ENCODE data around the gene TTLL12.

Gene TTLL12

DNA sequence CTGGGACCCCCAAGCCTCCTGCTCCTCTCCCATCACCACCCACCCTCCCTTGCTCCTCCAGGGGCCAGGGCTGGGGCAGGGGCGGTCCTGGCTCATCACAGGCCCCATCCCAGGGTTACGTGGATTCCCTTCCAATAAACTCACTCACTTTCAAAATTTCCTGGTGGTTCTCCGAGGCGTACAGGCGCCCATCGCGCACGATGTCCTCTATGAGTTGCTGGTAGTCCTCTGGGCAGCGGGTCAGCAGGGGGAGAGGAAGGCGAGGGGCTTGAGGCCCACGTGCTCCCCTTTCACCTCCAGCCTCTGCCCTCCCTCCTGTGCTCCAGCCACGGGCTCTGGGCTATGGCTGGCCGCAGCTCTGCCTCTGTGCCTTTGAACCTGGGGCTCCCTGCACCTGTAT, 20.5 kb upstream of the TTLL12 start:
- Mint-ChIP-seq H3K4me1 (peaks cover 14% of the 10 kb centered on the region), H3K27ac (peak overlapping the region in 1 of 2 donors; percentile 29), H3K27me3 (no peaks in the 10 kb centered on the region), H3K4me3 (no peak overlapping the region), H3K9me3 (no peaks in the 10 kb centered on the region)
- no peak for DNase-seq
- ATAC-seq = no peak

- Mint-ChIP-seq H3K4me3 (no peak overlapping the region), H3K27ac (no peak overlapping the region), H3K4me1 (peaks cover 14% of the 10 kb centered on the region), H3K9me3 (no peaks in the 10 kb centered on the region), H3K27me3 (no peaks in the 10 kb centered on the region)
- no peak for DNase-seq
- ATAC-seq = no peak
These were observed 19.7 kb upstream of the TTLL12 start for GRCh38 chr22:43206509-43207161.

- ATAC-seq = peak; percentile 53
- peak overlapping the region in 1 of 2 donors; percentile 61 for H3K27ac Mint-ChIP-seq
These were observed 19.0 kb upstream of the TTLL12 start for GRCh38 chr22:43205748-43206508.

DNA sequence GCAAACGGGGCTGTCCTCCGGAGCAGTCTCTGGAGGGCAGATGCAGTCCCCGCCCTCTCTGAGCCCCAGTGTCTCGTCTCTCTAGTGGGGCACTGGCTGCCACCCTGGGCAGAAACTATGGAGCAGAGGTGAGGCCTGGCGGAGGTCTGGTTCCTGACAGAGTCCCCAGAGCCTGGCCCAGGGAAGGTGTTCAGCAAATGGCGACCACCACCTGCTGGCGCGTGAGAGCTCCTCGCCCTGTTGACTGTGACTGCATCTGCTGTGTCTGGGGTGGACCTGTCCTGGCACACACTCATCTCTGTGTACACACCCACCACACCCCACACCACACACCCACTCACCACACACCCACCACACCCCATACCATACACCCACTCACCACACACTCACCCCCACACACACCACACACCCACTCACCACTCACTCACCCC, 18.3 kb upstream of the TTLL12 start:
- ATAC-seq (peak; percentile 29), DNase-seq (no peak)
- H3K27ac Mint-ChIP-seq = no peak overlapping the region
- H3K4me1 Mint-ChIP-seq = peaks cover 14% of the 10 kb centered on the region
- H3K4me3 Mint-ChIP-seq = no peak overlapping the region
- H3K27me3 Mint-ChIP-seq = no peaks in the 10 kb centered on the region
- no peaks in the 10 kb centered on the region for H3K9me3 Mint-ChIP-seq

More at GRCh38 chr22:43205748-43206508, 19.0 kb upstream of the TTLL12 start:
- no peaks in the 10 kb centered on the region for H3K9me3 Mint-ChIP-seq
- DNase-seq = no peak
- H3K4me3 Mint-ChIP-seq = no peak overlapping the region
- H3K4me1 Mint-ChIP-seq = peaks cover 14% of the 10 kb centered on the region
- no peaks in the 10 kb centered on the region for H3K27me3 Mint-ChIP-seq

GRCh38 chr22:43203471-43203981, 16.6 kb upstream of the TTLL12 start:
- no peak overlapping the region for H3K27ac Mint-ChIP-seq
- H3K4me3 Mint-ChIP-seq = no peak overlapping the region
- ATAC-seq (no peak), DNase-seq (no peak)
- H3K9me3 Mint-ChIP-seq = no peaks in the 10 kb centered on the region
- peaks cover 2% of the 10 kb centered on the region for H3K27me3 Mint-ChIP-seq
- H3K4me1 Mint-ChIP-seq = peaks cover 14% of the 10 kb centered on the region

GRCh38 chr22:43202756-43203410, 15.9 kb upstream of the TTLL12 start:
- H3K9me3 Mint-ChIP-seq = no peaks in the 10 kb centered on the region
- ATAC-seq (no peak), DNase-seq (no peak)
- no peak overlapping the region for H3K27ac Mint-ChIP-seq
- H3K27me3 Mint-ChIP-seq = peaks cover 9% of the 10 kb centered on the region
- peaks cover 14% of the 10 kb centered on the region for H3K4me1 Mint-ChIP-seq
- no peak overlapping the region for H3K4me3 Mint-ChIP-seq

GRCh38 chr22:43202326-43202725, 15.4 kb upstream of the TTLL12 start:
- no peak overlapping the region for H3K27ac Mint-ChIP-seq
- no peaks in the 10 kb centered on the region for H3K9me3 Mint-ChIP-seq
- H3K4me1 Mint-ChIP-seq = peaks cover 14% of the 10 kb centered on the region
- no peak overlapping the region for H3K4me3 Mint-ChIP-seq
- ATAC-seq (no peak), DNase-seq (no peak)
- H3K27me3 Mint-ChIP-seq = peaks cover 14% of the 10 kb centered on the region

- ATAC-seq = no peak
- Mint-ChIP-seq H3K9me3 (no peaks in the 10 kb centered on the region), H3K27me3 (peaks cover 14% of the 10 kb centered on the region), H3K4me3 (no peak overlapping the region), H3K27ac (no peak overlapping the region), H3K4me1 (peaks cover 13% of the 10 kb centered on the region)
- no peak for DNase-seq
These were observed 14.7 kb upstream of the TTLL12 start for GRCh38 chr22:43201486-43202219.

- Mint-ChIP-seq H3K27ac (no peak overlapping the region), H3K9me3 (no peaks in the 10 kb centered on the region), H3K27me3 (peaks cover 14% of the 10 kb centered on the region), H3K4me3 (no peak overlapping the region), H3K4me1 (peaks cover 5% of the 10 kb centered on the region)
- no peak for DNase-seq
- ATAC-seq = no peak
These were observed 13.6 kb upstream of the TTLL12 start for GRCh38 chr22:43200555-43200954.

DNA sequence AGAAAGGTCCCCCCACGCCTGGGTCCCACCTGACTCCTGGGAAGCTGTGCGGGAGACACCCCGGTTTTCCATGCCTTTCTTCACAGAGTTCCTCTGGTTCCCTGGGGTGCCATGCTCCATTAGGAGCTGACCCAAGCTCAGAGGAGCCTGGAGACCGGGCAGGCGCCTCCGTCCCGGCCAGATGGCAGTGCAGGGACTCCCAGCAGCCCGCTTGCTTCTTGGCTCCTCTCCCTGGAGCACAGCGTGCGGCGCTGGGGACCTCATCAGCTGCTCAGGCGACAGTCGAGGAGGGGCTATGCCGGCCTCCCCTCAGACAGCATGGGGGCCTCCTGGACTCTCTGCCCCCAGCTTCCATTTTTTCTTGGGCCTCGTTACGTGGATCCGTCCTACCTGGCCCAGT, 13.1 kb upstream of the TTLL12 start:
- Mint-ChIP-seq H3K27me3 (peaks cover 14% of the 10 kb centered on the region), H3K4me1 (peaks cover under 1% of the 10 kb centered on the region), H3K27ac (no peak overlapping the region), H3K4me3 (no peak overlapping the region), H3K9me3 (no peaks in the 10 kb centered on the region)
- ATAC-seq = no peak
- DNase-seq = no peak

GRCh38 chr22:43199541-43199940, 12.6 kb upstream of the TTLL12 start:
- Mint-ChIP-seq H3K27me3 (peaks cover 14% of the 10 kb centered on the region), H3K27ac (no peak overlapping the region), H3K9me3 (no peaks in the 10 kb centered on the region), H3K4me3 (no peak overlapping the region), H3K4me1 (no peaks in the 10 kb centered on the region)
- ATAC-seq = no peak
- no peak for DNase-seq

DNA sequence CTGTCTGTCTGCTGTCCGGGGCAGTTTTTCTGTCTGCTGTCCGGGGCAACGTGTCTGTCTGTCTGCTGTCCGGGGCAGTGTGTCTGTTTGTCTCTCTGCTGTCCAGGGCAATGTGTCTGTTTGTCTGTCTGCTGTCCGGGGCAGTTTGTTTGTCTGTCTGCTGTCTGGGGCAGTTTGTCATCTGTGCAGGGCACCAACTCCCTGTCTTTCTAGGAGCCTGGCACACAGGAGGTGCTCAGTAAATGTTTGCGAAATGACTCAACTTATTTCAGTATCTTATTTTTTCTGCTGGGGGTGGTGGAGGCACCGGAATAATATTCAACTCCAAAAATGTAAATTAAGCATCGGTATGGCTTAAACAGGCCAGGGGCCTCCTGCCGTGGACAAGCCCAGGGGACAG, 12.0 kb upstream of the TTLL12 start:
- Mint-ChIP-seq H3K9me3 (no peaks in the 10 kb centered on the region), H3K27ac (peak overlapping the region in 1 of 2 donors; percentile 42), H3K27me3 (peaks cover 14% of the 10 kb centered on the region), H3K4me3 (no peak overlapping the region), H3K4me1 (no peaks in the 10 kb centered on the region)
- ATAC-seq = no peak
- DNase-seq = no peak

DNA sequence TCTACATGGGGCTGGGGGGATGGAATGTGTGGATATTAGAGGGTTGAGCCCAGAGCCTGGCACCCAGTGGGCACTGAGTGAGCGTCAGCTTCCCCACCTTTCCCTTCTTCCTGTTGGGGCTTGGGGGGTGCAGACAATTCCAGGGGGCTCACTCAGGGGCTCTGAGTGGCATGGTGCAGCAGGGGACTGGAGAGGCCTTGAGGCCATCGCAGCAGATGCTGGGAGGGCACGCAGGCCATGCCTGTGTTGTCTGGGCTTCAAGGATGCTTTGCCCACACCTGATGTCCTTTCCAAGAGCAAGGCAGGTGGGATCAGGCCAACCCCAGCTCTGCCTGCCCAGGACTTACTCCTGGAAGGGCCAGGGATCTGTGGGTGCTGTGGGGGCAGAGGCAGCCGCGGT, 11.2 kb upstream of the TTLL12 start:
- Mint-ChIP-seq H3K4me3 (no peak overlapping the region), H3K27ac (no peak overlapping the region), H3K9me3 (no peaks in the 10 kb centered on the region), H3K27me3 (peaks cover 14% of the 10 kb centered on the region), H3K4me1 (no peaks in the 10 kb centered on the region)
- DNase-seq (no peak), ATAC-seq (no peak)

GRCh38 chr22:43197271-43197941, 10.5 kb upstream of the TTLL12 start:
- ATAC-seq (no peak), DNase-seq (no peak)
- no peaks in the 10 kb centered on the region for H3K9me3 Mint-ChIP-seq
- H3K27me3 Mint-ChIP-seq = peaks cover 14% of the 10 kb centered on the region
- peak overlapping the region in 1 of 2 donors; percentile 19 for H3K27ac Mint-ChIP-seq
- no peaks in the 10 kb centered on the region for H3K4me1 Mint-ChIP-seq
- no peak overlapping the region for H3K4me3 Mint-ChIP-seq

- no peaks in the 10 kb centered on the region for H3K27me3 Mint-ChIP-seq
- ATAC-seq (no peak), DNase-seq (no peak)
- peaks cover 7% of the 10 kb centered on the region for H3K4me1 Mint-ChIP-seq
- no peak overlapping the region for H3K4me3 Mint-ChIP-seq
- H3K9me3 Mint-ChIP-seq = peaks cover 0 to 13% of the 10 kb centered on the region in 2 donors
- H3K27ac Mint-ChIP-seq = no peak overlapping the region
These were observed 4.9 kb upstream of the TTLL12 start for GRCh38 chr22:43191831-43192230.

All from stimulated activated naive CD8-positive, alpha-beta T cell treated with anti-CD3 and anti-CD28 coated beads, Interleukin-15, amount 100 ng/mL, for 72 hours (primary cell).